Parathyroid adenoma (tissue), 2 donors: ENCODE results near the gene FAM111B.

ENCODE experiments used
- H2AFZ ChIP-seq: fragments of 300-600 bp; sonication (generic); one replicate; pipeline ENCODE4 v1.7.0; 2017; ENCODE audit warnings: antibody characterized with exemption, mild to moderate bottlenecking
- H3K27ac ChIP-seq: fragments of 300-600 bp; sonication (generic); one replicate; pipeline ENCODE4 v1.7.0; 2017
- H3K27me3 ChIP-seq: fragments of 300-600 bp; sonication (generic); one replicate; pipeline ENCODE4 v1.7.0; 2017; ENCODE audit warnings: low read length; ENCODE audit not compliant: control insufficient read depth, insufficient read depth
- H3K36me3 ChIP-seq: fragments of 300-600 bp; sonication (generic); one replicate; pipeline ENCODE4 v1.7.0; 2017; ENCODE audit warnings: low read length; ENCODE audit not compliant: control insufficient read depth, insufficient read depth
- H3K4me1 ChIP-seq: fragments of 300-600 bp; sonication (generic); one replicate; pipeline ENCODE4 v1.7.0; 2017; ENCODE audit warnings: control low read depth
- H3K4me2 ChIP-seq: fragments of 300-600 bp; sonication (generic); one replicate; pipeline ENCODE4 v1.7.0; 2017; ENCODE audit warnings: low read length
- H3K4me3 ChIP-seq: fragments of 300-600 bp; sonication (generic); one replicate; pipeline ENCODE4 v1.7.0; 2017; ENCODE audit warnings: low read depth, low read length
- H3K79me2 ChIP-seq: fragments of 300-600 bp; sonication (generic); one replicate; pipeline ENCODE4 v1.7.0; 2017; ENCODE audit warnings: control low read depth
- H3K9ac ChIP-seq: fragments of 300-600 bp; sonication (generic); one replicate; pipeline ENCODE4 v1.7.0; 2017; ENCODE audit warnings: mild to moderate bottlenecking
- H3K9me3 ChIP-seq: fragments of 300-600 bp; sonication (generic); one replicate; pipeline ENCODE4 v1.7.0; 2017; ENCODE audit warnings: low read length; ENCODE audit not compliant: control insufficient read depth
- TF ChIP-seq, protein P1 (sequence below): fragments of 300-600 bp; sonication (generic); IDR thresholded peaks from one replicate; pipeline ENCODE4 v1.7.0; 2017; ENCODE audit warnings: antibody characterized with exemption, mild to moderate bottlenecking
- donor health status: primary hyperparathyroidism.

FAM111B gene

DNA sequence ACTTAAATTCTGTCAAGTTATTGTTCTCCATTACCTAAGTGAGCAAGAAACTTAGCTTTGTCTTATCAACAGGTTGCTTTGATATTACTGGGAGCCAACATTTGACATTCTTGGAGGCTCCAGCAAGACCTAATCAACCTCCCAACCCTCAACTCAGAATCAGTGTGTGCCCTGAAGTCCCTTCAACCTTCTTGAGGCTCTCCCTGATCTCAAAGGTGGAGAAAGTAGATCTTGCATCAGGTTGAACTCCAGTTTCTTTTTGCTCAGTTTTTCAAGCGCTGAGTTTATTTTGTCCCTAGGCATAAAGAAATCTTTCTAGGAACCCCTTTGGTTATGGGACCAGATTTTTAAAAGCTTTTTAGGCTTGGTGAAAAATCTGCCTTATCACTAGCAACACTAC, 37.1 kb downstream of the FAM111B start:
- Histone ChIP-seq H3K9me3 (no peaks in the 10 kb centered on the region), H3K27me3 (no peaks in the 10 kb centered on the region), H3K4me2 (peak overlapping the region; percentile 87), H3K79me2 (no peaks in the 10 kb centered on the region), H3K9ac (no peak overlapping the region), H2AFZ (peak overlapping the region; percentile 75), H3K27ac (peak overlapping the region; percentile 69), H3K4me1 (peaks cover 2% of the 10 kb centered on the region), H3K36me3 (no peaks in the 10 kb centered on the region), H3K4me3 (peak overlapping the region; percentile 92)
- TF ChIP-seq, protein P1, sequence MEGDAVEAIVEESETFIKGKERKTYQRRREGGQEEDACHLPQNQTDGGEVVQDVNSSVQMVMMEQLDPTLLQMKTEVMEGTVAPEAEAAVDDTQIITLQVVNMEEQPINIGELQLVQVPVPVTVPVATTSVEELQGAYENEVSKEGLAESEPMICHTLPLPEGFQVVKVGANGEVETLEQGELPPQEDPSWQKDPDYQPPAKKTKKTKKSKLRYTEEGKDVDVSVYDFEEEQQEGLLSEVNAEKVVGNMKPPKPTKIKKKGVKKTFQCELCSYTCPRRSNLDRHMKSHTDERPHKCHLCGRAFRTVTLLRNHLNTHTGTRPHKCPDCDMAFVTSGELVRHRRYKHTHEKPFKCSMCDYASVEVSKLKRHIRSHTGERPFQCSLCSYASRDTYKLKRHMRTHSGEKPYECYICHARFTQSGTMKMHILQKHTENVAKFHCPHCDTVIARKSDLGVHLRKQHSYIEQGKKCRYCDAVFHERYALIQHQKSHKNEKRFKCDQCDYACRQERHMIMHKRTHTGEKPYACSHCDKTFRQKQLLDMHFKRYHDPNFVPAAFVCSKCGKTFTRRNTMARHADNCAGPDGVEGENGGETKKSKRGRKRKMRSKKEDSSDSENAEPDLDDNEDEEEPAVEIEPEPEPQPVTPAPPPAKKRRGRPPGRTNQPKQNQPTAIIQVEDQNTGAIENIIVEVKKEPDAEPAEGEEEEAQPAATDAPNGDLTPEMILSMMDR, result no peak

DNA sequence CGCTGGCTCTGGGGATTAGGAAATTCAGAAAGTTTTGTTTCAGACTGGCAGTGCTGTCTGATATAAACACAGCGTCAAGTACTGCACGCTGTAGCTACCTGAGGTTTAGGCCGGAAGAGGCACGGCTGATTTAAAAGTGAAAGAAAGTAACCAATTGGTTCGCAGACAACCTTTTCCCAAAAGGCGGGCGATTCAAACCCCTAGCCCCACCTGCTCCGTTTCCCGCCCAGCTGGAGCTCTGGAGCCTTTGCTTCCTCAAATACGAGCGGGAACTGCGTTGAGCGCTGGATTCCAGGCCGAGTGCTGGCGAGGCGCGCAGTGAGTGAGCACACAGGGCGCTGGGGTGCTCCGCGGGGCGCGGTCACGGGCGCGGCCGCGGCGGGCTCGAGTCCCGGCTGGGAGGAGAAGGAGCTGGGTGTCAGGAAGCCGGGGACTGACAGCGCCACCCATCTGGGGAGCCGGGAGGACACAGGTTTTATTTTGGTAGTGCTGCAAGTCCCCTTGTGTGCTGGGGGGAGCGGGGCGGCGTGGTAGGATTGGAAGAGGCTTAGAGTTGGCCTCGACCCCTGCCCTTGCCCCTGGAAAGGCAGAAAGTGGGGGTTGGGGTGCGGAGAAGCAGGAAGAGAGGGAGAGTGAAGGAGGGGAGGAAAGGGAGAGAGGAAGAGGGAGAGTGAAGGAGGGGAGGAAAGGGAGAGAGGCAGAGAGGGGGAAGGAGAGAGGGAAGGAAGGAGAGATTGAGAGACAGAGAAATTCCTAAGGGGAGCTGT, 37.7 kb downstream of the FAM111B start:
- Histone ChIP-seq H3K79me2 (no peaks in the 10 kb centered on the region), H3K9me3 (no peaks in the 10 kb centered on the region), H3K4me3 (peak overlapping the region; percentile 92), H3K4me2 (peak overlapping the region; percentile 87), H3K27me3 (no peaks in the 10 kb centered on the region), H2AFZ (peak overlapping the region; percentile 75), H3K4me1 (peaks cover 2% of the 10 kb centered on the region), H3K36me3 (no peaks in the 10 kb centered on the region), H3K27ac (peak overlapping the region; percentile 69), H3K9ac (no peak overlapping the region)
- TF ChIP-seq, protein P1, result no peak

DNA sequence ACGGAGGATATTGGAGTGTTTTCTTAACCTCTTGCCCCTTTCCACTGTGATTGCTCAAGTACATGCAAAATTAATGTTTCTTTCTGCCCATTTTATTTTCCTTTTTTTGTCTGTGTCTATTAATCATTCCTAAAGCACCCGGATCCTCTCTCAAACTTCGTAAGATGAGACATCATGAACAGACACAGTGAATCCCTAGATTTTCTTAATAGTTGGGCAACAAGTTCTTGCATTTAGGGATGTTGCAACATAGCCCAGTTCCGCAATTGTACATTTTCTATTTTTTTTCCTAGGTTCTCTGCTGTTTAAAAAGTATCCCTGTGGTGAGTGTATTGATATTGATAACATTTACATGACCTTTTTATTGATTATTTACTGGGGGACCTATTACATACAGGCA, 38.5 kb downstream of the FAM111B start:
- H3K27ac ChIP-seq, result no peak overlapping the region
- no peak overlapping the region for H3K9ac ChIP-seq
- no peak overlapping the region for H2AFZ ChIP-seq
- H3K27me3 ChIP-seq, result no peaks in the 10 kb centered on the region
- H3K9me3 ChIP-seq, result no peaks in the 10 kb centered on the region
- no peaks in the 10 kb centered on the region for H3K36me3 ChIP-seq
- H3K4me1 ChIP-seq, result peaks cover 2% of the 10 kb centered on the region
- H3K4me2 ChIP-seq, result no peak overlapping the region
- no peak overlapping the region for H3K4me3 ChIP-seq
- TF ChIP-seq, protein P1, result no peak
- H3K79me2 ChIP-seq, result no peaks in the 10 kb centered on the region

DNA sequence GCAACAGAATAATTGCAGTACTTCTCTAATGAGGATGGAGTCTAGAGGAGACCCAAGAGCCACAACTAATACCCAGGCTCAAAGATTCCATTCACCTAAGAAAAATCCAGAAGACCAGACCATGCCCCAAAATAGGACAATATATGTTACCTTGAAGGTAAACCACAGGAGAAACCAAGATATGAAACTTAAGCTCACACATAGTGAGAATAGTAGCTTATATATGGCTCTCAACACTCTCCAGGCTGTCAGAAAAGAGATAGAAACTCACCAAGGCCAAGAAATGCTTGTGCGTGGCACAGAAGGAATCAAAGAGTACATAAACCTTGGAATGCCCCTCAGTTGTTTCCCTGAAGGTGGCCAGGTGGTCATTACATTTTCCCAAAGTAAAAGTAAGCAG, 44.7 kb downstream of the FAM111B start:
- Histone ChIP-seq H3K36me3 (no peaks in the 10 kb centered on the region), H3K4me1 (no peaks in the 10 kb centered on the region), H3K9ac (no peak overlapping the region), H3K4me2 (no peak overlapping the region), H3K4me3 (no peak overlapping the region), H3K27ac (no peak overlapping the region), H3K27me3 (no peaks in the 10 kb centered on the region), H2AFZ (no peak overlapping the region), H3K9me3 (no peaks in the 10 kb centered on the region), H3K79me2 (no peaks in the 10 kb centered on the region)
- TF ChIP-seq, protein P1, result no peak
